Lower leg skin (tissue), 3 donors: Measurements from ENCODE around the gene TPRX1.

Experiments
- POLR2A ChIP-seq, 2 donors: fragments of 450-650 bp; IDR thresholded peaks; one replicate each; pipeline ENCODE4 v1.6.1; 2016 to 2017; ENCODE audit warnings: antibody characterized with exemption in 2 of 2, mild to moderate bottlenecking in 1 of 2, moderate library complexity in 1 of 2
- TF ChIP-seq, protein P1 (sequence below), 3 donors: fragments of 450-650 bp; IDR thresholded peaks; one replicate each; pipeline ENCODE4 v1.5.1; 2016; ENCODE audit warnings: antibody characterized with exemption in 3 of 3, mild to moderate bottlenecking in 3 of 3, moderate library complexity in 2 of 3

DNA sequence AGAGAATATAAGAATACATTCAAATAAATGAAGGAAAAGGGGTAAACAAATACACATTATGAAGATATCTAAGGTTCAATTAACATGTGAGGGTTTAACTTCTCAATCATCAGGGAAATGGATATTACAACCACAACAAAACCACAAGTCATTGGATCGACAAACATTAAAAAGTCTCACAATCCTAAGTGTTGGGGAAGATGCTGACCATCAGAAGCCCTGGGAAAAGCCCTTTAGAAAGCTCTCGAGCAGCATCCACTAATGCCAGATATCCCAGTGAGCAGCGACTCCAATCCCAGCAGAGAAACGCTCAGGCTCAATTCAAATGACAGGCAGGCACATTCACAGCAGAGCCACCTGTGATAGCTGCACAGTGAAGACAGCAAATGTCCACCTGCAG lies 3.1 kb downstream of the TPRX1 start:
- TF ChIP-seq, protein P1, sequence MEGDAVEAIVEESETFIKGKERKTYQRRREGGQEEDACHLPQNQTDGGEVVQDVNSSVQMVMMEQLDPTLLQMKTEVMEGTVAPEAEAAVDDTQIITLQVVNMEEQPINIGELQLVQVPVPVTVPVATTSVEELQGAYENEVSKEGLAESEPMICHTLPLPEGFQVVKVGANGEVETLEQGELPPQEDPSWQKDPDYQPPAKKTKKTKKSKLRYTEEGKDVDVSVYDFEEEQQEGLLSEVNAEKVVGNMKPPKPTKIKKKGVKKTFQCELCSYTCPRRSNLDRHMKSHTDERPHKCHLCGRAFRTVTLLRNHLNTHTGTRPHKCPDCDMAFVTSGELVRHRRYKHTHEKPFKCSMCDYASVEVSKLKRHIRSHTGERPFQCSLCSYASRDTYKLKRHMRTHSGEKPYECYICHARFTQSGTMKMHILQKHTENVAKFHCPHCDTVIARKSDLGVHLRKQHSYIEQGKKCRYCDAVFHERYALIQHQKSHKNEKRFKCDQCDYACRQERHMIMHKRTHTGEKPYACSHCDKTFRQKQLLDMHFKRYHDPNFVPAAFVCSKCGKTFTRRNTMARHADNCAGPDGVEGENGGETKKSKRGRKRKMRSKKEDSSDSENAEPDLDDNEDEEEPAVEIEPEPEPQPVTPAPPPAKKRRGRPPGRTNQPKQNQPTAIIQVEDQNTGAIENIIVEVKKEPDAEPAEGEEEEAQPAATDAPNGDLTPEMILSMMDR (IDR thresholded peaks at IDR 0.05): no peak
- no peak for TF ChIP-seq POLR2A (IDR thresholded peaks at IDR 0.05)
